ENCODE data around the gene CD44. TPM values are rescaled to one million over a fixed set of nuclear protein-coding genes. Genes with fewer than 3 reads are reported as not detected.

Gene CD44
- total and polyA plus RNA-seq, 2 experiments from 2014 or later, result 405 to 519 TPM

DNA sequence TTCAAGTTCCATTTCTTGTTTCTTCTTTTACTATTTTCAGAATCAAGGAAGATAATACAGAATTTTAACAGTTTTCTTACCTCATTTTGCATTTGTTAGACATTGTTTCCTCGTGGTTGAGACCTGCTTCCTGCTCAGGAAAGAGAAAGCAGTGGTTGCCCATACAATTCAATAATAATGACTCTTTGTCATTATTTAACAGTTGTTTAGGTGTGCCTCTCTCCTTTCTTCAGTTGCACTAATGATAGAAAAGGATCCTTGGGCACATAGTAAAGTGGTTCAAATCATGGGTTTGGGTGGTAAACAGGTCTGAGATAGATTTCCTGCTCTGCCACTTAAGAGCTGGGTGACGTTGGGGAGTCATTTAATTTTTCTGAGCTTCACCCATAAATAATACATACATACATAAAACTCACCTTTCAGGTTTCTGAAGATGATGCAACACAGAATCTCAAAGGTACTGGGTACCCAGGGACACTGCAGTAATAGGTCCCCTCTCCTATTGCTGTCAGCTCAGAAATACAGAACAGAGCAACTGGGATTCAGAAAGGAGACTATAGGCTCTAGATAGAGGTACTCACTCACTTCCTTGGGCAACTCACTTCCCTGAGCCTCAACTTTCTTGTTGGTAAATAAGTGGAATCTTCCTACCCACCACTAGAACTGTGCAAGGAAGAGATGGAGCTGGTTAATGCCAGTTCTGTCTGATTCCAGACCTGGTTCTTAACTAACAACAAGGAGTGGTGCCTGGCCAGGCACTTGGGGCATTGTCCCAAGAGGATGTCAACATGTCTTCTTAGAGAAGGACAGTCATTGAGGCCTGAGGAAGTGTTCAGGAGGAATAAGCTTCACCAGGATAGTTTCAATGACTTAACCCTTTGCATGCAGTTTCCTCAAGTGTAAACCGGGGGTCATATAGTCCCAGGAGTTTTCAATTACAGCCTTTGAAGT lies 34.9 kb downstream of the CD44 start:
- Histone ChIP-seq H3F3A (ENCODE audit: insufficient read depth) (peaks cover 96% of the 10 kb centered on the region), H3K4me1 (ENCODE audit: insufficient read depth) (peaks cover 86% of the 10 kb centered on the region), H3K9ac (peak overlapping the region; percentile 41), H3K9me2 (ENCODE audit: insufficient read depth) (no peaks in the 10 kb centered on the region), H3K4me3 (no peak overlapping the region), H4K20me1 (ENCODE audit: insufficient read depth) (no peaks in the 10 kb centered on the region), H3K36me3 (ENCODE audit: low read depth) (peaks cover 43% of the 10 kb centered on the region), H3K27me3 (replicated peaks; ENCODE audit: insufficient read depth) (no peaks in the 10 kb centered on the region), H3K27ac (peak overlapping the region; percentile 99), H3K4me2 (ENCODE audit: unreplicated experiment) (peak overlapping the region; percentile 30), H2AFZ (no peak overlapping the region), H3K9me3 (ENCODE audit: low read depth) (no peaks in the 10 kb centered on the region), H3K79me2 (ENCODE audit: insufficient read depth) (peaks cover 100% of the 10 kb centered on the region)
- no peak for DNase-seq
- 94 to 99% methylated on average over 3 of the region's 3 CpGs for WGBS, 2 experiments (ENCODE audit: low coverage in 1 of 2, low lambda C conversion rate in 2 of 2, missing lambda C conversion rate in 2 of 2)
- in situ Hi-C loops (cut with MboI), result no loop called here
- no peak for TF ChIP-seq EZH2 (IDR thresholded peaks at IDR 0.05; ENCODE audit: insufficient read depth, poor library complexity, severe bottlenecking)
- TF ChIP-seq EZH2phosphoT487 (IDR thresholded peaks at IDR 0.05; ENCODE audit: insufficient read depth, low read depth), result no peak

DNA sequence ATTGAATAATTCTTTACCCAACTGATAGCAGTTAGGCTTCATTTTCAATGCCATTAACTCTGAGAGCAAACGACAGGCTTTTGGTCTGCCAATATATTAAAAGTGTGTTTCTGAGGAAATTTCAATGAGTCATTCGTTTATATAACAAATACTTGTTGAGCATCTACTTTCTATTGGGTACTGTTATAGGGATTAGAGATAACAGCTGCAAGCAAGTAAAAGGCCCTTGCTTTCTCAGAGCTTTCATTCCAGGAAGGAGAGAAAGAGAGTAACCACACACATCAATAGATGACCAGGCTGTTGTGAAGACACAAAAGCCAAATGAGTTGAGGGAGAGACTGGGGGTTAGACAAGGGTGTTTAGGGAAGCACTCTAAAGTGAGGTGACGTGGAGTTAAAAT lies 35.7 kb downstream of the CD44 start:
- H3K79me2 ChIP-seq (ENCODE audit: insufficient read depth), result peaks cover 100% of the 10 kb centered on the region
- in situ Hi-C loops (cut with MboI), result no loop called here
- peaks cover 50% of the 10 kb centered on the region for H3K36me3 ChIP-seq (ENCODE audit: low read depth)
- H4K20me1 ChIP-seq (ENCODE audit: insufficient read depth), result no peaks in the 10 kb centered on the region
- no peaks in the 10 kb centered on the region for H3K27me3 ChIP-seq (replicated peaks; ENCODE audit: insufficient read depth)
- H3K4me1 ChIP-seq (ENCODE audit: insufficient read depth), result peaks cover 86% of the 10 kb centered on the region
- H3K4me3 ChIP-seq, result no peak overlapping the region
- no peak overlapping the region for H2AFZ ChIP-seq
- peaks cover 96% of the 10 kb centered on the region for H3F3A ChIP-seq (ENCODE audit: insufficient read depth)
- WGBS, 2 experiments (ENCODE audit: low coverage in 1 of 2, low lambda C conversion rate in 2 of 2, missing lambda C conversion rate in 2 of 2), result 28 to 33% methylated on average over 3 of the region's 3 CpGs
- peak overlapping the region; percentile 99 for H3K27ac ChIP-seq
- peak overlapping the region; percentile 30 for H3K4me2 ChIP-seq (ENCODE audit: unreplicated experiment)
- H3K9me2 ChIP-seq (ENCODE audit: insufficient read depth), result no peaks in the 10 kb centered on the region
- DNase-seq, result peak; percentile 74
- H3K9me3 ChIP-seq (ENCODE audit: low read depth), result no peaks in the 10 kb centered on the region
- H3K9ac ChIP-seq, result peak overlapping the region; percentile 41
- TF ChIP-seq EZH2 (IDR thresholded peaks at IDR 0.05; ENCODE audit: insufficient read depth, poor library complexity, severe bottlenecking) (no peak), EZH2phosphoT487 (IDR thresholded peaks at IDR 0.05; ENCODE audit: insufficient read depth, low read depth) (no peak)

DNA sequence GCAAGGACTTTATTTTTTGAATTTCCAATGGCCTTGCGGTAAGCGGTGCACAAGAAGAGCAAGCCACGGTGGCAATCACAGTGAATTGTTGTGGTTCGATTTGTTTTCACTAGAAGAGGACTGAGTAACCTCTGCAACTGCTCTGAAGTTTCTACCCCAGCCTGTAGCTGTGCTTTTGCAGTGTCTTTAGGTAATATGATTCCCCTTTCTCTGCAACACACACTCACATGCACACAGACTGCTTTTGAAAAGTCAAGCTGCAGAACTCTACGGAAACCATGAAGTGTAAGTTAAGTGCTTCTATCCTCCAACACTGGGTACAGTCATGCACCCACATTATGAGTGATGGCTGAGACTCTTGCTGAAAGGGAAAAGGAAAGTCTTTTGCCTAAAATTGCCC lies 38.4 kb downstream of the CD44 start:
- no peak for DNase-seq
- in situ Hi-C loops (cut with MboI), result no loop called here
- Histone ChIP-seq H3K79me2 (ENCODE audit: insufficient read depth) (peaks cover 92% of the 10 kb centered on the region), H3K9me2 (ENCODE audit: insufficient read depth) (no peaks in the 10 kb centered on the region), H3K27ac (peak overlapping the region; percentile 86), H3K4me1 (ENCODE audit: insufficient read depth) (peaks cover 77% of the 10 kb centered on the region), H2AFZ (no peak overlapping the region), H3K27me3 (replicated peaks; ENCODE audit: insufficient read depth) (no peaks in the 10 kb centered on the region), H3K9me3 (ENCODE audit: low read depth) (no peaks in the 10 kb centered on the region), H3K4me3 (no peak overlapping the region), H3K36me3 (ENCODE audit: low read depth) (peaks cover 61% of the 10 kb centered on the region), H3F3A (ENCODE audit: insufficient read depth) (peaks cover 91% of the 10 kb centered on the region), H3K4me2 (ENCODE audit: unreplicated experiment) (no peak overlapping the region), H3K9ac (0 out of 2 replicates have a peak overlapping the region, but pooled peaks have one; percentile 65), H4K20me1 (ENCODE audit: insufficient read depth) (no peaks in the 10 kb centered on the region)
- no peak for TF ChIP-seq EZH2 (IDR thresholded peaks at IDR 0.05; ENCODE audit: insufficient read depth, poor library complexity, severe bottlenecking)
- no peak for TF ChIP-seq EZH2phosphoT487 (IDR thresholded peaks at IDR 0.05; ENCODE audit: insufficient read depth, low read depth)
- WGBS, 2 experiments (ENCODE audit: low coverage in 1 of 2, low lambda C conversion rate in 2 of 2, missing lambda C conversion rate in 2 of 2), result 80 to 82% methylated on average over 5 of the region's 5 CpGs

DNA sequence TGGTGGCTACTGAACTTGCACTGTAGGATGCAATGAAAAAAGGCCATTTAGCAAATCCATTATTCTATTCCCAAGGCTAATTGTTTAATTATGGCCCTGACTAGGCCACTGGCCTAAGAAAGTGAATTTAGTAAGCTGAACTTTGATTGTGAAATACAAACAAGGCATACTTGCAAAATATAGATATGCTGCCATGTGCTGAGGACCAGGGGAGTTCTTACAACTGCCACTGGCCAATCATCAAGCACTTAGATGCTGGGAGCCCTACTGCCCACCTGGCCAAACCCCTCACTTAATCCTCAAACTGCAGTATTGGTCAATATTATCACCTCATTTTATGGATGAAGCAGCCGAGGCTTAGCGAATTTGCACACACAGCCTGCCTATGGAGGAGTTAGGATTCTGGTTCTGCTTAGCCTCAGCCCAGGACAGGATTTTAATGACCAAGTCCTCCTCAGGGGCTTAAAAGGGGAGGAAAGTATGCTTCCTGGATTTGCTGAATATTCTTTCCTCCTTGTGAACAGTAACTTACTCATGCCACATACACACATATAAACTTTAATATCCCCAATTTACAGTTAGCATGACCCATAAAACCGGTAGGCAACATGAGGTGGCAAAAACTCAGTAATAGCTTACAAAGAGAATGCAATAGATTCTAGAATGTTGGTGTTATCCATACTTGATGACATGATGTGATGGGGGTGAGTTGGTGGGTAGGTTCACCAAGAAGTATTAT lies 39.3 kb downstream of the CD44 start:
- Histone ChIP-seq H3K9ac (peak overlapping the region; percentile 65), H3K27ac (peak overlapping the region; percentile 86), H3K9me2 (ENCODE audit: insufficient read depth) (no peaks in the 10 kb centered on the region), H3K4me3 (no peak overlapping the region), H3K9me3 (ENCODE audit: low read depth) (no peaks in the 10 kb centered on the region), H4K20me1 (ENCODE audit: insufficient read depth) (no peaks in the 10 kb centered on the region), H3F3A (ENCODE audit: insufficient read depth) (peaks cover 91% of the 10 kb centered on the region), H2AFZ (no peak overlapping the region), H3K4me1 (ENCODE audit: insufficient read depth) (peaks cover 74% of the 10 kb centered on the region), H3K4me2 (ENCODE audit: unreplicated experiment) (peak overlapping the region; percentile 46), H3K36me3 (ENCODE audit: low read depth) (peaks cover 69% of the 10 kb centered on the region), H3K27me3 (replicated peaks; ENCODE audit: insufficient read depth) (no peaks in the 10 kb centered on the region), H3K79me2 (ENCODE audit: insufficient read depth) (peaks cover 92% of the 10 kb centered on the region)
- TF ChIP-seq EZH2phosphoT487 (IDR thresholded peaks at IDR 0.05; ENCODE audit: insufficient read depth, low read depth), result no peak
- 71 to 76% methylated on average over 3 of the region's 3 CpGs for WGBS, 2 experiments (ENCODE audit: low coverage in 1 of 2, low lambda C conversion rate in 2 of 2, missing lambda C conversion rate in 2 of 2)
- in situ Hi-C loops (cut with MboI), result no loop called here
- no peak for DNase-seq

Data from GM23248 (cell line).